Activated T-cell treated with anti-CD3 and anti-CD28 coated beads for 1 hour (primary cell): Measurements from ENCODE around the gene TNKS2.
"Not testable (repeated sequence)": the region's sequence is repeated elsewhere in the genome, so short reads cannot be mapped to it uniquely, and the experiment has no call there.

Source experiments
- DNase-seq: peaks from one replicate; pipeline ENCODE4 v3.0.0-alpha.2; 2020; ENCODE audit warnings: low read depth

The TNKS2 gene

GRCh38 chr10:91796331-91797047, 1.7 kb upstream of the TNKS2 start:
- peak; percentile 46 for DNase-seq

DNA sequence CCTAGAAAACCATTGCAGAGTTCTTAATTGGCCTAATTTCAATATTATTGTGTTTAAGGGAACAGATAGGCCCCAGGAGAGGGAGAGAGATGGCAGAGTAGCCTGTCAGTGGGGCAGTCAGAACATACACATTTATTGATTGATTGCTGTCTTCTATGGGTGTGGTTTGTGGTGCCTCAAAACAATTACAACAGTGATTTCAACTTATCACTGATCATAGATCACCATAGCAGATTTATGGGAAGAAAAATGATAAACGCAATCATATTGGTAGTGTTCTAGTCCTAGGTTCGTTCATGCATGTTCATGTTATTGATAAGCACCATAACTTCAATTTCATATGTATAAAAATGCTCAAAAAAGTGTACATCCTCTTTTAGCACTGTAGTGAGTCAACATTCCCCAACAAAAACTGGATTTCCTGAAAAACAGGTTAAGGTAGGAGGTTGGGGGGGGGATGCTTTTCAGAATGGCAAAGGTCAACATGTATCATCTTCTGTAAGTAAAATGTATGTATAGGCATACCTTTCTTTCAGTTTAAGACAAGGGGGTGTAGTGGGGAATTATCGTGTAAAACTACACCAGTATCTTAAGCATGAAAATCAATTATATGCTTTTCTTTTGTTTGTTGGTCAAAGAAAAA, 1.1 kb upstream of the TNKS2 start:
- no peak for DNase-seq

- DNase-seq: no peak
These were observed 704 bp downstream of the TNKS2 start for GRCh38 chr10:91798649-91799611.

- no peak for DNase-seq
These were observed 1.4 kb downstream of the TNKS2 start for GRCh38 chr10:91799612-91799975.

- DNase-seq: no peak
These were observed 2.0 kb downstream of the TNKS2 start for GRCh38 chr10:91800182-91800581.

DNA sequence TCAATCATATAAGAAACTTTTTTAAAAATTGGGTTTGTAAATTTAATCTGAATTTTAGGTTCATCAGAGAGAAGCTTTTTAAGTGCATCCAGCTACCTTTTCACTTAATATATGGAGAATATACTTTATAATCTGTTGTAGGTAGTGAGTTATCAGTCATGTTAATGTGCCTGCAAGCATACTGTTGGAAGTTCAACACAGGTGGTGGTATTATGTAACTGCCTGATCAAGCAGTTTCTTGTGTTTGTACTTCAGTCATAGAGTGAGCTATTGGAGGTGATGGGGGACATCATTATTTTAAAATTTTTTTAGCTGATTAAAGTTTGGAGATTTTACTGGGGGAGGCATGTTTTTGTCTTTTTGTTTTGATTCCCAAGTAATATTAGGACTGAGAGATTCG, 2.5 kb downstream of the TNKS2 start:
- no peak for DNase-seq

- DNase-seq: no peak
These were observed 5.3 kb downstream of the TNKS2 start for GRCh38 chr10:91803386-91804125.

DNA sequence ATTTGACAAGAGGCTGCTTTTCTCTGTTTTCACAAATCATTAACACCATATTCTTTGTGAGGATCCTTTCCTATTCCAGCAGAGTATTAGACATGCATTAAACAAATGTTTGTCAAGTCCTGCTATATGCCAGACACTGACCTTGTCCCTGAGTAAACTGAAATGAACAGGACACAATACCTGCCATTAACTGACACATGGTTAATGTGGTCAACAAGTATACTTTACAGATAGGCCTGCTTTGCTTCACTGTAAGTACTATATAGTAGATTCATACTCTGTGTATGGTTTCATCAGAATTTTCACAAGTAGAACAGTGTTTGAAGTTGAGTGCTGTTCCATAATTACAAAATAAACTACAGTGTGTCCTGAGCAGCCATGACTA, 5.9 kb downstream of the TNKS2 start:
- no peak for DNase-seq

DNA sequence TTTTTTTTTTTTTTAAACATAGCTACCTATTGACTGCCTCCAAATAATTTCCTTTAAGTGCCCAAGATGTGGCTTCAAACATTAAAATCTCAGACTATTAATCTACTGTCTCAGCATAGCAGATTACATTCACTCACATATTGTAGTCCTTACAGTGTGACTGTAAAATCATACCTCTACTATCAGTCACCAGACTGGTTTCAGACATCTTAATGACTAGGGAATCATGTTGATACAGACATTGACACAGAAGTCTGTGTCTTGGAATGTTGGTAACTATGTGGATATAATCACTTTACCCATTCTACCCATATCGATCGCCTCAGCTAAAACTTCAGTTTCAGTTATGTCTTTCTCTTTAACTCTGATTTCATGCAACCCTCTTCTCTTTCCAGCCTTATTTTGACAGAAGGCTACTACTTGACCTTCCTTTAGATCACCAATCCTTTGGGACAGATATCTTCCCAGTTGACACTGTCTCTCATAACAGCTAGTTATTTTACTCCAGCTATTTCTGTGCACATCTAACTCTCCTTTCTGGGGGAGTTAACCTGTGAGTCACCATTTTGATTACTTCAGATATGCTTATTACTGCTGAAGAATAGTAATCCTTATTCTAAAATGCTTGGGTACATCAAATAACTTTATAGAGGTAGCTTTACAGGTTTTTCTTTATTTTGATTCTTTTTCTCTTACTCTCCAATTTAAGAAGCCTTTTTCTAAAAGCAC, 7.0 kb downstream of the TNKS2 start:
- no peak for DNase-seq

DNA sequence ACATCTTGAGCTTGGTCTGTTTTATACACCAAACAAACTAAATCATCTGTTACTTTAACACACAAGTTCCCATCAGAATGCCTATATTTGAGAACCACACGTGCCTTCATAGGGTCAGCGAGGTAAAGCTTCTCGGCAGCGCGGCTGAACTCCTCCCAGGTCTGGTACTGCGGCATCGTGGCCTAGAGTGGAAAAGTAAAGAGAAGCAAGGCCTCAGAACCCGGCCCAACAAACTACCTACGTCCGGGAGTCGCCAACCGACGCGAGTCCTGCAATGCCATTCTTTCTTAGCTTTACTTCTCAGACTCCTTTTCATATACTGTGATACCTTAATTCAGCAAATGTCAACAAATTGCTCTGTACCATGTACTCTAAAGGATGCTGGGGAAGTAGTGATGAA, 9.0 kb downstream of the TNKS2 start:
- DNase-seq: not testable (repeated sequence)

GRCh38 chr10:91813251-91813650, 15.0 kb downstream of the TNKS2 start:
- DNase-seq: no peak

DNA sequence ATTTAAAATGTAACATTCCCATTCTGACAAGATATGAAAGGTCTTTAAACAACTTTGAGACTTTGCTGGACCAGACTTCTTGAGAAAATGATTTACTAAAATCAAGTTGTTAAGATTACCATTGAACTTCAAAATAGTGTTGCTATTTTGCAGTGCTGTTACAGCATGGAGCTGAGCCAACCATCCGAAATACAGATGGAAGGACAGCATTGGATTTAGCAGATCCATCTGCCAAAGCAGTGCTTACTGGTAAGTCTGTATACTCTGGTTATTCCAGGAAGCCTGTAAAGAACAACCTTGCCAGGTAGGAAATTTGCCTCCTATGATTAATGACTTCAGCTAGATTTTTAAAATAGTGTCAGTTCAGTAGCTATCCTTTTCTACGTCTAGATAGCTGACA, 18.8 kb downstream of the TNKS2 start:
- no peak for DNase-seq

DNA sequence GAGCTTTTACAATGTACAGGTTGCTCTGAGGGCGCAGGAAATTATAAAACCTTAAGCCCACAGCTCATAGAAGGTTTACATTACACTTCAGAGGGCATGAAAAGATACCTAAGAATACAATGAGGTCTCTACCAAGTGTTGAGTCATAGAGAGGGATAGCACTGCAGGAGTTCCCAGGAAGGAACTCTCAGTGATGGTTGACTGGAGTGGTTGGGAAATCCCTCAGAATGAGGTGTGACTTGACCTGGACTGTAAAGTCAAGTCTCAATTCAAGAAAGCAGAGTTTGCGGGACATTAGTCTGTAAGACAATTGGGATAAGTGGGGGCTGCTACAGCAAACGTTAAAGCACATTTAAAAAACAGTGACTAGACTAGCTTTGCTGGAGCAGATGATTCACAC, 21.9 kb downstream of the TNKS2 start:
- no peak for DNase-seq

DNA sequence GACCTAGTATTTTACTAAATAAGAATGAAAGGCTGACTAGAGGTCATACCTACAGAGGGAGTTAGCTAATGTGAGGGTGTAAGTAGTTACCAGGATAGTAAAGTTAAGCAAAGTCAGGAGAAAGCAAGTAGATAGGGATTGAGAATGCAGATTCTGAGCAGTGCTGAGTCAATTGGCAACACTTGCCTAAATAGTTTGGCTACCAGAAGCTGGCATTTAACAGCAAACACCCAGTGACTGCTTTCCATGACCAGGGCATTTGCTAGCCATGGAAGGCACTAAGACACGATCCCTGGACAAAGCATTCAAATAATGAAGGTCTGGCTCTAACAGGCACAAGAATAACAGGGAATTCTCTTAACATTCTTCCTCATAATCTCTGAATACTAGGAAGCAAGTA, 25.9 kb downstream of the TNKS2 start:
- DNase-seq: no peak

GRCh38 chr10:91829268-91829667, 31.0 kb downstream of the TNKS2 start:
- DNase-seq: no peak

- DNase-seq: no peak
These were observed 40.0 kb downstream of the TNKS2 start for GRCh38 chr10:91838199-91838598.

DNA sequence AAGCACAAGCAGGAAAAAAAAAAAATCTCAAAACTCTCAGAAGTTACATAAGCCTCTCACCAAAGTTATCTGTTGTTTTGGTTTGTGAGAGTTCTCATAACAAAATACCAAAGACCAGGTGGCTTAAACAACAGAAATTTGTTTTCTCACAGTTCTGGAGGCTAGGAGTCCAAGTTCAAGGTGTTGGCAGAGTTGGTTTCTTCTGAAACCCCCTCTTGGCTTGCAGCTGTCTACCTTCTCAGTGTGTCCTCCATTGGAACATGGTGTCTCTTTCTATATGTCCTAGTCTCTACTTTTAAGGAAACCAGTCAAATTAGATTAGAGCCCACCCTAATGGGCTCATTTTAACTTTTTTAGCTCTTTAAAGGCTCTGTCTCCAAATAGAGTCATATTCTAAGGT, 44.9 kb downstream of the TNKS2 start:
- DNase-seq: no peak

DNA sequence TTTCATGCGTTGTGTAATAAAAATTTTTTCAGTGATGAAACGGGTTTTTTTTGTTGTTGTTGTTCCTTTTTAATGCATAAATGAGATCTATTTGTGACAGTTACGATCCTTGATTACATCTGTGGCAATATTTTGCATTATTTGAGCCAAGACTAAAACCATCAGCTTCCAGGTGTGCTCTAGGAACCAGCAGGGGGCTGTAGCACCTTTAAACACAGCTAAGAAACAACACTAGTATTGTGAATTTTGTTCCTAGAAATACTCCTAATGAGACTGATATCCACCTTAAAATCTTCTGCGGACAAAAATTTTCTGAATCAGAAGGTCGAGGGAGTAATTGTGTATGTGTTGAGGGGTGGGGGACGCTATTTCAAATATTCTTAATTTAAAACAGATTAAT, 58.4 kb downstream of the TNKS2 start:
- no peak for DNase-seq

DNA sequence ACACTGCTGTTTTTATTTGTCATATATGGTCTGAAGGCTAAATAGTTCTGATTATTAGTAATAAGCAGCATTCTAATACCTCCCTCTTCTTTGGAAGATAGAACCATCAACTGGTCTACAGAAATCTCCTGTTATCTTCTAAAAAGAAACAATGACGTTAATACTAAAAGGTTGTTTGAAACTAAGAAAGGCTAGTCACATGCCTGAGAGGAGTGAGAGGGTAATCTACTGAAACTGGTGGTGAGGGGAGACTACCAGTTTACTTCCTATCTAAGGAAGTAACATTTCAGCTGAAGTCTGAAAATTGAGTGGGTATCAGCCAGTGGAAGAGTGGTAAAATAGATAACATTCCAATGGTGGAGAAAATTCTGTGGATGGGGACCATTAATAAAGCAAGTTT, 62.7 kb downstream of the TNKS2 start:
- no peak for DNase-seq

- DNase-seq: no peak
These were observed 65.9 kb downstream of the TNKS2 start for GRCh38 chr10:91864099-91864498.

- DNase-seq: no peak
These were observed 66.5 kb downstream of the TNKS2 start for GRCh38 chr10:91864744-91865143.
